Measurements from ENCODE around the gene SCUBE1. TPM values are rescaled to one million over a fixed set of nuclear protein-coding genes. Genes with fewer than 3 reads are reported as not detected.

The SCUBE1 gene
- total RNA-seq, 4 donors from 2014 or later, result 0.68 to 6.4 (median 1.7) TPM

DNA sequence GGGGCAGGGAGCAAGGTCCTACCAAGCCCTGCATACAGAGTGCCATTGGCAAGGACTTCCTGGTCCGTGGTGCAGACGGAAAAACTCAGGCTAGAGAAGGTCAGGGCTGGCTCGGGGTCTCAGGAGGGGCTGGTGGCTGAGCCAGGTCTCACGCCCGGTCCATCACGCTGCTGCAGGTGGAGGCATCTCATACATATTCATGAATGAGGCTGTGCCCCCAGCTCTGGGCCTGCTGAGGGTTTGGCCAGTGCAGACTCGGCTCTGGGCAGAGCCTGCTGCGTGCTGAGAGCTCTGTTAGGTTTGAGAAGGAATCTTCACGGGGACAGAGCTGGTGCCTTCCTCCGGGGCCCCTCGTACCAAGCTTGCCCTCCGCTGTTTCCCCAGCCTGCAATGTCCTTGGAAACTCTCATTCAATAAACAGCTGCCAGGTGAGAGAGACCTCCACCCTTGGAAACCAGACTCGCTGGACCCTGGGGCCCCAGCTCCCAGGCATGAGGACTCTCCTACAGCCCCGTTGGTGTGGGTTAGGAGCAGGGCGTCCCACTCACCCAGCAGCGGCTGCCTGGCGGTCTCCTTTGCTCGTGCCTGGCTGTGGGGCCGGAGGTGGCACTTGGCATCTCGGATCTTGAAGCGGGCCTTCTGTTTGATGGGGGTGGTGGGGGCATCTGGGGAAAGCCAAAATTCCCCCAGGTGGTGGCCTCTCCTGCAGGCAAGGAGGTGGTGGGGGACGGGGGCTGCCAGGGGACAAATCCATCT, 122.4 kb downstream of the SCUBE1 start:
- TF ChIP-seq POLR2AphosphoS5 (IDR thresholded peaks at IDR 0.05) (no peak), POLR2A (IDR thresholded peaks at IDR 0.05) (no peak), EP300 (IDR thresholded peaks at IDR 0.05; ENCODE audit: low read depth) (no peak)
- TF ChIP-seq, protein P1, sequence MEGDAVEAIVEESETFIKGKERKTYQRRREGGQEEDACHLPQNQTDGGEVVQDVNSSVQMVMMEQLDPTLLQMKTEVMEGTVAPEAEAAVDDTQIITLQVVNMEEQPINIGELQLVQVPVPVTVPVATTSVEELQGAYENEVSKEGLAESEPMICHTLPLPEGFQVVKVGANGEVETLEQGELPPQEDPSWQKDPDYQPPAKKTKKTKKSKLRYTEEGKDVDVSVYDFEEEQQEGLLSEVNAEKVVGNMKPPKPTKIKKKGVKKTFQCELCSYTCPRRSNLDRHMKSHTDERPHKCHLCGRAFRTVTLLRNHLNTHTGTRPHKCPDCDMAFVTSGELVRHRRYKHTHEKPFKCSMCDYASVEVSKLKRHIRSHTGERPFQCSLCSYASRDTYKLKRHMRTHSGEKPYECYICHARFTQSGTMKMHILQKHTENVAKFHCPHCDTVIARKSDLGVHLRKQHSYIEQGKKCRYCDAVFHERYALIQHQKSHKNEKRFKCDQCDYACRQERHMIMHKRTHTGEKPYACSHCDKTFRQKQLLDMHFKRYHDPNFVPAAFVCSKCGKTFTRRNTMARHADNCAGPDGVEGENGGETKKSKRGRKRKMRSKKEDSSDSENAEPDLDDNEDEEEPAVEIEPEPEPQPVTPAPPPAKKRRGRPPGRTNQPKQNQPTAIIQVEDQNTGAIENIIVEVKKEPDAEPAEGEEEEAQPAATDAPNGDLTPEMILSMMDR (IDR thresholded peaks at IDR 0.05), result no peak
- Histone ChIP-seq H3K4me1 (no peaks in the 10 kb centered on the region), H3K27ac (no peak overlapping the region), H3K9me3 (no peaks in the 10 kb centered on the region), H3K27me3 (no peaks in the 10 kb centered on the region), H3K4me3 (no peak overlapping the region), H3K36me3 (no peaks in the 10 kb centered on the region)
- intact Hi-C loops (cut with DNase I; ENCODE audit: low total_unique reads), result no loop called here
- in situ Hi-C loops (cut with MboI; ENCODE audit: low pct_ligation_motif_present in 1 of 4, low pct_unique_long_range_greater_than_20kb in 1 of 4, low sequenced_read_pairs in 3 of 4), result no loop called here
- no peak for DNase-seq
- 90 to 100% methylated on average over 1 to 18 of the region's 22 CpGs for WGBS, 2 donors (ENCODE audit: low coverage in 1 of 2)

DNA sequence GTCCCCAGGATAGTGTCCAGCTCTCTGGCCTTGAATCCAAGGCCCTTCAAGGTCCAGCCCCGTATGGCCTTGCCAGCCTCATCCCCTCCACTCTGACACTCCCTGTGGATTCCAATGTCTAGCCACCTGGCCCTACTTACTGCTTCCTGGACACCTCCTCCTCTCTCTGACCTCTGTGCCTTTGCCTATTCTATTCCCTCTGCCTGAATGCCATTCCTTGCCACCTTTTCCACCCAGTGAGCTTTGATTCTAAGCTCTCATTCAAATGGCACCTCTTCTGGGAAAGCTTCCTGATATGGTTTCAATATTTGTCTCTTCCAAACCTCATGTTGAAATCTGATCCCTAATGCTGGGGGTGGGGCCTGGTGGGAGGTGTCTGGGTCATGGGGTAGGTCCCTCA, 124.4 kb downstream of the SCUBE1 start:
- Histone ChIP-seq H3K27me3 (no peaks in the 10 kb centered on the region), H3K36me3 (no peaks in the 10 kb centered on the region), H3K4me3 (no peak overlapping the region), H3K9me3 (no peaks in the 10 kb centered on the region), H3K4me1 (no peaks in the 10 kb centered on the region), H3K27ac (no peak overlapping the region)
- in situ Hi-C loops (cut with MboI; ENCODE audit: low pct_ligation_motif_present in 1 of 4, low pct_unique_long_range_greater_than_20kb in 1 of 4, low sequenced_read_pairs in 3 of 4), result no loop called here
- no peak for DNase-seq
- TF ChIP-seq POLR2AphosphoS5 (IDR thresholded peaks at IDR 0.05) (no peak), POLR2A (IDR thresholded peaks at IDR 0.05) (no peak), EP300 (IDR thresholded peaks at IDR 0.05; ENCODE audit: low read depth) (no peak)
- TF ChIP-seq, protein P1 (IDR thresholded peaks at IDR 0.05), result no peak
- 63% methylated on average over 1 of the region's 1 CpG; no CpG with 5 or more reads in 1 of the 2 donors for WGBS, 2 donors (ENCODE audit: low coverage in 1 of 2)
- intact Hi-C loops (cut with DNase I; ENCODE audit: low total_unique reads), result no loop called here

DNA sequence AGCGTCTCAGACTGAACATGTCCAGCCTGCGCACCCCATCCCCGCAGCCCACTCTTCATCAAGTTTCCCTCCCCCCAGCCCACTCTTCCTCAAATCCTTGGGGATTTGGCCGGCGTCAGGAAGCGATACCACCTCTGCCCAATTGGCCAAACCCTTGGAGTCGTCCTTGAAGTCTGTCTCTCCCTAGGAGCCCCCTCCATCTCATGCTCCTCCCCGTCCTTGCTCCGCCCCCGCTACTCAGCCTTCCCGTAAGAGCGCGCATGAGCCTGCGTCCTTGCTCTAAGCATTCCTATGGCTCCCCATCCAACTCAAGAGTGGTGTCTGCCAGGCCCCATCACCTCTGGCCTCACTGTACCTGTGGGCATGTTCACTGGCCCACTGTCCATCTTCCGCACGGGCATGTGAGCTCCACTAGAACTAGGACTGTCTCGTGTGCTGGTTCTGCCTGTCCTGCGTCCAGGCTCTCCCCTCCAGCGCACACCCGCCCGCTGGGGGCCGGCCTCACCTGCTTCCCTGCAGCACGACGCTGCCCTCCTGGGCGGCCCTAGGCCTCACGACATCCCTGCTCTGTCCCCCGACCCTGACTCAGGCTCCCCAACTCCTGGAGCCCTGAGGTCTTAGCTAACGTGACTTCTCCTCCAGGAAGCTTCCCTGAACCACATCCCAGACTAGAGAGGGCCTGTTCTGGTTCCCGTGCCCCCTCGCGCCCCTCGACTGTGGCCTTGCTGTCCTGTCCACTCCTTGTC, 125.7 kb downstream of the SCUBE1 start:
- in situ Hi-C loops (cut with MboI; ENCODE audit: low pct_ligation_motif_present in 1 of 4, low pct_unique_long_range_greater_than_20kb in 1 of 4, low sequenced_read_pairs in 3 of 4) (no loop called here), intact Hi-C loops (cut with DNase I; ENCODE audit: low total_unique reads) (no loop called here)
- 80 to 82% methylated on average over 1 to 32 of the region's 32 CpGs for WGBS, 2 donors (ENCODE audit: low coverage in 1 of 2)
- H3K36me3 ChIP-seq, result no peaks in the 10 kb centered on the region
- H3K9me3 ChIP-seq, result no peaks in the 10 kb centered on the region
- H3K27me3 ChIP-seq, result no peaks in the 10 kb centered on the region
- H3K4me3 ChIP-seq, result no peak overlapping the region
- no peak overlapping the region for H3K27ac ChIP-seq
- no peak for TF ChIP-seq EP300 (IDR thresholded peaks at IDR 0.05; ENCODE audit: low read depth)
- no peak for TF ChIP-seq POLR2AphosphoS5 (IDR thresholded peaks at IDR 0.05)
- TF ChIP-seq, protein P1 (IDR thresholded peaks at IDR 0.05), result no peak
- no peak for TF ChIP-seq POLR2A (IDR thresholded peaks at IDR 0.05)
- H3K4me1 ChIP-seq, result no peaks in the 10 kb centered on the region
- DNase-seq, result no peak

DNA sequence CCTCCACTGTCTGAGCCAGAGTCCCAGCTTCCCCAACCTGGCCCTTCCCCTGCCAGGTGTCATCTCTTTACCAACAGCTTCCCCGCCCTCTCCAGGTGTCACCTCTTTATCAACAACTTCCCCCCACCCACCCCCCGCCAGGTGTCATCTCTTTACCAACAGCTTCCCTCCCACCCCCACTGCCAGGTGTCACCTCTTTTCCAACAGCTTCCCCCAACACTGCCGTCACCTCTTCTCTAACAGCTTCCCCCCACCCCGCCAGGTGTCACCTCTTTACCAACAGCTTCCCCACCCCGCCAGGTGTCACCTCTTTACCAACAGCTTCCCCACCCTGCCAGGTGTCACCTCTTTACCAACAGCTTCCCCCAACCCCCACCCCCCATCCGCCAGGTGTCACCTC, 126.4 kb downstream of the SCUBE1 start:
- 33 to 47% methylated on average over 3 to 6 of the region's 6 CpGs for WGBS, 2 donors (ENCODE audit: low coverage in 1 of 2)
- TF ChIP-seq POLR2AphosphoS5 (IDR thresholded peaks at IDR 0.05), result no peak
- no peak for TF ChIP-seq POLR2A (IDR thresholded peaks at IDR 0.05)
- no peak for TF ChIP-seq EP300 (IDR thresholded peaks at IDR 0.05; ENCODE audit: low read depth)
- TF ChIP-seq, protein P1 (IDR thresholded peaks at IDR 0.05), result no peak
- in situ Hi-C loops (cut with MboI; ENCODE audit: low pct_ligation_motif_present in 1 of 4, low pct_unique_long_range_greater_than_20kb in 1 of 4, low sequenced_read_pairs in 3 of 4) (no loop called here), intact Hi-C loops (cut with DNase I; ENCODE audit: low total_unique reads) (no loop called here)
- Histone ChIP-seq H3K36me3 (no peaks in the 10 kb centered on the region), H3K4me3 (no peak overlapping the region), H3K27ac (no peak overlapping the region), H3K9me3 (no peaks in the 10 kb centered on the region), H3K27me3 (no peaks in the 10 kb centered on the region), H3K4me1 (no peaks in the 10 kb centered on the region)
- no peak for DNase-seq
